HG03469 (cell line): Measurements from ENCODE around the gene MICAL1.
"Not testable (repeated sequence)": the region's sequence is repeated elsewhere in the genome, so short reads cannot be mapped to it uniquely, and the experiment has no call there.

Experiments used
- ATAC-seq: cut with Tn5 transposase; IDR thresholded peaks from one replicate; pipeline ENCODE4 v1.9.1; 2021; ENCODE audit warnings: mild to moderate bottlenecking, moderate library complexity, moderate number of reproducible peaks; ENCODE audit not compliant: unreplicated experiment

Gene MICAL1

DNA sequence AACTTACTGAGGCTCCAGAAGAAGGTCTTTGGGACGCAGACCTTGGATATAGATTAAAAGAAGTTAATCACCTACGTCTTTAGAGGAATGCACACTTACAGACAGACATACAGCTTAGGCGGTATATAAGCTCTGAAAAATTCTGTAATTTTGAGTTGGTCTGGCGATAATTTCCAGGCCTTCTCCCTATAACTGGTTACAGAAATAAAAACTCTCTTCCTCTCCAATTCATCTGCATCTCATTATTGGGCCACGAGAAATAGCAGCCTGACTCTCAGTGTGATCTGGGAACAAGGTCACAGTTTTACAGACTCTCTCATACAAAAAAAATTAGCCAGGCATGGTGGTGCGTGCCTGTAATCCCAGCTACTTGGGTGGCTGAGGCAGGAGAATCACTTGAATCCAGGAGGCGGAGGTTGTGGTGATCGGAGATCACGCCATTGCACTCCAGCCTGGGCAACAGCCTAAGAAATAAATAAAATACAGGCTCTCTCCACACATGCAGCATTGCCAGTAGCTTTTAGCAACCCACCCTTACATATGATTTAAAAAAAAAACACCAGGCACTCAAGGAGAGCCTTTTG is 22.7 kb upstream of the MICAL1 start:
- no peak for ATAC-seq

DNA sequence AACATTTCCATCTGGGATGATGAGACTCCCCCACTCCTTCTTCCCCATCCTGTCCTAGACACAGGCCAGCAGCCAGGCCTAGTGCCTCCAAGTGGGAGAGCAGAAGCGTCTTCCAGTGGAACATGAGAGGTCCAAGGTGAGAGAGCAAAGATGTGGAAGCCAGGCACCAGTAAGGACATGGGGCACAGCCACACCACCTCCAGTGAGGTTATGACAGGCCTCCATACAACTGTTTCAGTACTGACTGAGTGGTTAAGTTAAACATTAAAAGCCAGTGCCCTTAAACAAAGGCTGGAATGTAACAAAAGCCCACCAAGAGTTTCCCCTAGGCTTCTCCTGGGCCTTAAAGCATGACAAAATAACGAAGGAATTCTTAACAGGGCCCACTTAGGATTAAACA is 22.2 kb upstream of the MICAL1 start:
- ATAC-seq, result no peak

DNA sequence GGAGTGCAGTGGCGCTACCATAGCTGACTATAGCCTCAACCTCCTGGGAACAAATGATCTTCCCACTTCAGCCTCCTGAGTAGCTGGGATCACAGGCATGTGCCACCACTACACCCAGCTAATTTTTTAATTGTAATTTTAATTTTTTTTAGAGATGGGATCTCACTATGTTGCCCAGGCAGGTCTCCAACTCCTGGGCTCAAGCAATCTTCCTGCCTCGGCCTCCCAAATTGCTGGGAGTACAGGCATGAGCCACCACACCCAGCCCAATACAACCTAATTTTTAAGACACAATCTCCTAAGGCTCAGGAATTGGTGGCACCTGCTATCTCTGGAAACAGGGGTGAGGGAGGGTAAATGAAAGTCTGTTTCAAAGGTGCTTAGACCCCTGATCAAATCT is 21.6 kb upstream of the MICAL1 start:
- ATAC-seq, result no peak

DNA sequence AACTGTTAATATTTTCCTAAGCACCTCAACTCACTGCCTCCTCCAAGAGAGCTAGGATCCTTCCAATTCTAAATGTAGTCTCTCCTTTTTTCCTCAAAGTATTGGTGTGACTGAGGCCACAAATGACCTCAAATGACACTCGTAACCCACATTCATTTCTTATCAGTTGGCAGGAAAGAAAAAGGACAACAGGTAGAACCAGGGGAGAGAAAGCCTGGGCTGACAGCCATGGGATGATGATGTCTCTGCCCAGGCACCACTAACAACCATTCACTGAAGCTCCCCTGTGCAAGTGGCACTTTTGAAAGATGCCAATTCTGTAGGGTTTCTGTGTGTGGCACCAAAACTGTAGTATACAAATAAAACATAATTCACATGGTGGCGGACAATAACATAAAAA is 20.1 kb upstream of the MICAL1 start:
- no peak for ATAC-seq

DNA sequence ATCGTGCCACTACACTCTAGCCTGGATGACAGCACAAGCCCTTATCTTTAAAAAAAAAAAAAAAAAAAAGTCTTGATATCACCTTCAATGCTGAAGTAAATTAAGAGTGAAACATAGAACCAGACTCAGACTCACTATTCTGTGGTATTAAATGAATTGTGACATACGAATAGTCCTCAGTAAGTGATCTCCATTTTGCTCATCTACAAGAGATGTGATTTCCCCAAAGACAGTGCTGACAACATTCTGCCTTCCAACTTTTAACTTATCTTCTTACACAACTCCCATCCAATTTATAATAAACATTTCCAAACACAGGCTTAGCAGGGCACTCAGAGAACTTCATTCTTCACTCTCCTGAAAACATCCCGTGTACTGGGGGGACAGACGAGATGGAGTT is 19.4 kb upstream of the MICAL1 start:
- no peak for ATAC-seq

DNA sequence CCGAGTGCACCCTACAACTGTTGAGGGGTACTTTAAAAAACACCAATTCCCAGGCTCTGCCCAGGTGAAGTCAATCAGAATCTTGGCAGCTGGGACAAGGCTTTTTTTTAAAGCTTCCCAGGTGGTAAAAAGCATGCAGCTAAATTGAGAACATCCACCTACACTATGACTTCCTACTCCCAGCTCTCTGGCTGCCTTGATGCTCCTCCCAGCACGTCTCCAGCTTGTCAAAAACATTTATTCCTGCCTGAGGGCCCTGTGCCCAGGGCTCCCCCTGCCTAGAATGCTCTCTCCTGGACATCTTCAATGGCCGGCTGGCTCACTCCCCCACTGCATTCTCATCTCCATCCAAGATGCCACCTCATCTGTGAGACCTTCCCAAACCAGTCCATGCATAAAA is 17.5 kb upstream of the MICAL1 start:
- ATAC-seq, result no peak

DNA sequence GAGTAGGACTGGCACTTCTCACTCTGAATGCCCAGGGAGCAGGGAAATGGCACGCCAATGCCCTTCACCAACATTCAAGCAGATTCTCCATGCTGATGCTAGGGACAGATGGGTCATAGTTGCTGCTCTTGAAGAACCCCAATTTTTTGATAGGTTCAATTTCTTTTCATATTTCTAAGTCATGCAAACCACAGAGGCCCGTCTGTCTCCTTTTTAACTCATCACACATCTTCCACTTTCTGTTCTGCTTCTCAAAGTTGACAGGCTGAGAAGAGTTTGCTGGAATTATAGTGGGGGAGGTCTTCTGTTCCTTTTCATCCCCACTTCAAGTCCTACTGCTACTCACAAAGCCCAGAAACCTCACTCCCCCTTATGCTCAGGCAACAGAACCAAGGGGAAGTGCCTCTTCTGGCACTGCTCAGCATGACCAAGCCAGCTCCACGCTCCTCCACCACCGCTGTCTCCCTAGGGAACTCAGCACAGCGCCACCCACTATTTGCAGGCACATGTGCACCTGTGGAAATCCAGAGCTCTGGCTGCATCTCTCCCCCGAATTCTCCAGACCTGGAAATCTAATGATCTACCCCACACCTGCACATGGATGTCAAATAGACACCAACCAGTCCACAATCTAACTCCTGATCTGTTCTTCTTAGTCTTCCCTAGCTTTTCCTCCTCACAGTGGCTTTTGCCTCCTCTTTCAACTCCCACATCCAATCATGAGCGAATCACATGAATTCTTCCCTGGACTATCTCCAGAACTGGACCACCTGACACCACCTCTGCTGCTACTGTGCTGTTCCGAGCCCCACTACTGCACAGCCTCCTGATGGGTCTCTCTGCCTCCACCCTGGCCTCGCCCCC is 16.8 kb upstream of the MICAL1 start:
- no peak for ATAC-seq

DNA sequence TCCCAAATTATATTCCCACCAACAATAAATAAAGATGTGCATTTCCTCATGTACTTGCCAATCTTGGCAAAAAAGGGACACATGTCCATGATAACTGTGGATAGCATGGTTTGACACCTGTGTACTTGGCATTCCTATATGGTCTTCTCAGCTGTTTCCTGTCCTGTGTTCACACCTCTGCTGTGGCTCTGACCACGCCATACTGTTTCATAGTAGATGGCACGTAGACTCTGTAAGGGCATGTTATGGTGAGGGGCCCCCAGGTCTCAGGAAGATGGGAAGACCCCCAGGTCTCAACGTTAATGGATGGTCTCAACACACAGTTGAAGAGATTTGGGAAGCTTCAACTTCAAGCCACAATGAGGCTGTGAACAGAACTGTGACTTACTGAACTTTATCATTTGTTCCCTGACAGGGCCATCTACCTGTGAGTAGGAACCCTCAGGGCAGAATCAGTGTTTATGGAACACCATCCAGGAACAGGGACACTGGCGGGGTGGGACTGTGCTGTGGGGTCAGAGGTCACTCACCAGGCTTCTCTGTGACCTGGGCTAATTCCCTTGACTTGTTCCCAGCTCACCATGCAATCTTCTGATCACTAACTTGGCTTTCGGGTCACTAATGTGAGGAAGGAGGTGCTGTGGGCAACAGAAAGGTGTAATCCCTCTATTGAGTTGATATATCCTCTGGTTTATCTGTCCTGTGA is 15.7 kb upstream of the MICAL1 start:
- no peak for ATAC-seq

DNA sequence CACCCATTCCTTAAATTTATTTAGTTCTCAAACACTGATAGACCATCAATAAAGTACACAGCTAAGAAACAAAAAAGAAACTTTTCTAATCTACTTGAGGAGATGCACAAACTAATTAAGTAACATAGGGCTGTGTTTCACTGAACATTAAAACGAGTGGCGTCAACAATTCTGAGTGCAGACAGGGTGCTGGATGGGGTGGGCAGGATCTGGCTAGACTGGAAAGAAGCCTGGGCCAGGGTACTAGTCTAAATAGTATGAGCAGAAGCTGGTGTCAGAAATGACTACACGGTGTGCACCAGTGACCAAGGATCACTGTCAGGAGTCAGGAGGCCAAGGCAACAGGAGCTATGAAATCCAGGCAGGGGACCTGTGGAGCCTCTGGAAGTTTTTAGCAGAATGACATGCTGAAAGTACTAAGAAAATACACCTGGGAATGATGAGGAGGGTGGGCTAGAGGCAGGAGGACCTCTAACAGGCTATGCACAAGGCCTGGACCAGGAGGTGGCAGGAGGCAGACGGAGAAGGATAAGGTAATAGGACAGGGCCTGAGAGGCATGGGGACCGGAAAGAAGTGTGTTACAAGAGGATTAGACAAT is 14.1 kb upstream of the MICAL1 start:
- ATAC-seq, result no peak

DNA sequence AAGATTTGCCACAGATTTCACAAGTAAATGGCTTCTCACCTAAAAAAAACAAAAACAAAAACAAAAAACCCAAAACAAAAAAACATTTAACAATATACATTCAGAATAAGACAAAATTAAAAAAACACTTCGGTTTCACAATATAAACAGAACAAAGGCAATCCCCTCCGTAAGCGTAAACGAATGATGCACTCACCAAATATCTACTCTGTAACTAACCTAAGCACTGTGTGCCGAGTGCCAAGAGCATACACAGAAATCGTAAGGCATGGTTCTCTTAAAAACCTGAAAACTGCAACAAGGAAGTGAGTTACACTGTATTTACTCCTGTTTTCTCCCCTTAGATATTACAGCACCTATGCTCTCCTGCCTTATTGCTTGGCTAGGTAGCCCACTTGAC is 12.1 kb upstream of the MICAL1 start:
- no peak for ATAC-seq

DNA sequence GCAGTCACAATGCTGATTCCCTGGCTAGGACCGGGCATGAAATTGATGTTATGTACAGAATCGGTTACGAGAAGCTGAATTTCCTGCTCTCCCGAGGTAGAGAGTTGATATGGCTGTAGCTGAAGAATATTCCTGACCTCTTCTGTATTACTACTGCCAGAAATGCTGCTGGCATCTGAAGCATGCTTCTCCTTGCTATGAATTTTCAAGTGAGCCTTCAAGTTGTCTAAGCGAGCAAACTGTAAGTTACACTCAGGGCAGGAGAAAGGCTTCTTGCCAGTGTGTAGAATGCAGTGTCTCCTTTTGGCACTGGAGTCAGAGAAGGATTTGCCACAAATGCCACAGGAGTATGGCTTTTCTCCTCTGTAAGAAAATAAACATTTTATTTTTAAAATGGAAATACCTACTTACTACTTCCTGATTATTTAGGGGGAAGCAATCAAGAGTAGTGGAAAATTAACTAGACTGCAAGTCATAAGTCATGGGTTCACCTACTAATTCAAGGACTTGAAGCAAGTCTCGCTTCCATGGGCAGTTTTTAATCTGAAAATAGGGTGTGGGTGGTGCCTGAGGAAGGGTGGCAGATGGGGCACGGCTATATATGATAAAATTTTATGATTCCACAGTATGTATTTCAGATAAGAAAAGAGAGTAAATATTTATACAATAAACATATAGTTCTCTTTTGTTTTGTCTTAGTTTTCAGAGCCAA is 10.8 kb upstream of the MICAL1 start:
- ATAC-seq, result no peak

DNA sequence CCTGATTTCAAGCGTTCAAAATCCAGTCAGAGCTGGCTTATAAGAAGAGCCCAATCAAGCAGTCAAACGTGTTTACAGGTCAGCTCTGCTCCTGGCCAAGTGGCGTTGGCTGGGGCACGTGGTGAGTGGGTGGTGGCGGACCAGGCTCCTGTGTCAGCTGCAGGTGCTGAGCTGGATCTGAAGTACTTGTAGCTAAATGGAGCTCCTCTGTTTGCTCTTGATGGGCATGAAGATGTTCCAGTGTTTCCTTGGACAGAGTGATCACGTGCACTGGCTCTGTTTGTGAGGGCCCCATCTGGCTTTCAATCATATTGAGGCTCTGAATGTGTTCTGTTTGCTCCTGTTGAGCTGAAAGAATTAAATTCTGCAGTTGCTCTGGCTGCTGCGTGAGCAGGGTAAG is 10.2 kb upstream of the MICAL1 start:
- ATAC-seq, result no peak

DNA sequence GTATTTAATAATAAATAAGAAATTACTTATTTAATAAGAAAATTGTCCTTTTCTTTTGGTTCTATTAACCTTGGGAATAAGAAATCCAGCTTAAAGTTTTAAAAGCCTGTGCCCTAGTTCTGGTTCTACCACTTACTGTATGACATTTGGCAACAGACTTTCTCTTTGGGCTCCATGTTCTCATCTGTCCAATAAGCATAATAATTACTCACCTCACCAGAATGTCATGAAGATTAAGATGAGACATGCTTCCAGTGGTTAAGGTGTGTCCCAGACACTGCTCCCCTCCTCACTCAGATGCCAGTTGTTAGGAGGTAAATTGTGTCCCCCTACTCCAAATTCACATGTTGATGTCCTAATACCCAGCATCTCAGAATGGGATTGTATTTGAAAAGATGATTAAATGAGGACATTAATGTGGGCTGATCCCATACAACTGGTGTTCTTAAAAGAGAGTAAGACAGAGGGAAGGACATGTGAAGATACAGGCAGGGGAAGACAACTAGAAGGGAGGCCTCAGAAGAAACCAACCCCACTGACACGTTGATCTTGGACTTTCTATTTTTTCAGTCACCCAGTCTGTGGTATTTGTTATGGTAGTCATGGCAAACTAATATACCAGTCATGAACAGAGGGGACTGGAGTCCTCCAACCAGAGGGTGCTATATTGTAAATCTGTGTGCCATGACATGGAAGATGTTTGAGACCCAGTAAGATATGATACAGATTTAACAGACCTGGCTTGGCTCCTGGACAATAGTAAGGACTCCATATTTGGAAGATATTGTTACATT is 6.4 kb upstream of the MICAL1 start:
- ATAC-seq, result no peak

DNA sequence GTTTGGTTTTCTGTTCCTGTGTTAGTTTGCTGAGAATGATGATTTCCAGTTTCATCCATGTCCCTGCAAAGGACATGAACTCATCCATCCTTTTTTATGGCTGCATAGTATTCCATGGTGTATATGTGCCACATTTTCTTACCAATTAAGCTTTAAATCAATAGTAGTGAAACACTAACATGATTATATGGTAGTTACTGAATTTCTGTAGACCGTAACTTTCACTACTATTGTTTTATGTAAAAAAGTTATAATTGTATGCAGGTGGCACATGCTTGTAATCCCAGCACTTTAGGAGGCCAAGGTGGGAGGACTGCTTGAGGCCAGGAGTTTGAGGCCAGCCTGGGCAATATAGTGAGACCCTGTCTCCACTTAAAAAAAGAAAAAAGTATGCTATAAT is 5.6 kb upstream of the MICAL1 start:
- ATAC-seq, result not testable (repeated sequence)

DNA sequence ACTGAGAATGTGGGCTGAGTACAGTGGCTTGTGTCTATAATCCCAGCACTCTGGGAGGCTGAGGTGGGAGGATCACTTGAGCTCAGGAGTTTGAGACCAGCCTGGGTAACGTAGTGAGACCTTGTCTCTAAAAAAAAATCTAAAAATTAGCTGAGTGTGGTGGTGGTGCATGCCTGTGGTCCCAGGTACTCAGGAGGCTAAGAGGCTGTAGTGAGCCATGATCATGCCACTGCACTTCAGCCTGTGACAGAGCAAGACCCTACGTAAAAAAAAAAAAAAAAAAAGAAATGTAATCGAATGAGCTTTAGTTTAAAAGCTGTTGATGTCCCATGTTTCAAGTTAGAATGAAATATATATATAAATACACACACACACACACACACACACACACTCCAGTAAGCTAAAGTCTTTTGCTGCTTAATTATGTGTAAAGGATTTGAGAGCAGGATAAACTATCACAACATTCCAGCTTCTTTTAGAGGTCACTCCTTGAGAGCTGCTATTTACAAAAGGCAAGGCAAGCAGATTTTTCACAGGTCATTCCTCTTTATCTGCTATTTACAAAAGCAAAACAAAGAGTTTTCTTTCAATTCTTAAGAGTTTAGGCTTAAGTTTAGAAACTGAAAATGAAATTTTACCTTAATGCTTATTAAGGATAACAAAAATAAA is 4.7 kb upstream of the MICAL1 start:
- no peak for ATAC-seq

DNA sequence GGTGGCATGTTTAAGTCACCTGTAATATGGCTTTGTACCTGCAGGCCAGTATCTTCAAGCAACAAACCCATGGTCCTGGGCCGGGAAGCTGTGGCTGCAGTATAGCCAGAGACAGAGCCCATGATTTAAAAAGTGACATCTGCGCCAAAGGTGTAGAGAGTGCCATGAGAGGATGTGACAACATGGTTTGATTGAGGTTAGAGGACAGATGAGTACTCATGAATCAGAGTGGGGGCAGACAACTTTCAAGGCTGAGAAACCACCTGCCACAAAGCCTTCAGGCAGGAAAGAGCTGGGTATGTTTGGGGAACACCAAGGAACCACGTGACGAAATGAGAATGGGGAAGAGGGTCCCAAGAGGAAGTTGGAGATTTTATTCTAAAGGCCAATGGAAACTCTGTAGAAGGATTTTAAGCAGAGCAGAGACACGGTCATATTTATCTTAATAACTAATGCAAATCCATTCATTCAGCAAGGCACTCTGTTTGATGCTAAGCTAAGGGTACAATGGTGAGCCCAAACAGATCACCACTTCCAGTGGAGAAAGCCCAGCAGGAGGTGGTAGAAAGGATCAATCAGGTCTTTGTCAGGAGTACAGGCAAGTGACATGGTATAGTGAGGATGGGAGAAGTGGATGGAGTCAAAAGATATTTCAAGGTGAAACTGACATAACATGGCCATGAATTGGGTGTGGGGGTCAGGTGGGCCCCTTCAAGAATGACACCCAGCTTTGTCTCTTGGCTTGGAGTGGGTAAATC is 3.4 kb upstream of the MICAL1 start:
- ATAC-seq, result no peak

DNA sequence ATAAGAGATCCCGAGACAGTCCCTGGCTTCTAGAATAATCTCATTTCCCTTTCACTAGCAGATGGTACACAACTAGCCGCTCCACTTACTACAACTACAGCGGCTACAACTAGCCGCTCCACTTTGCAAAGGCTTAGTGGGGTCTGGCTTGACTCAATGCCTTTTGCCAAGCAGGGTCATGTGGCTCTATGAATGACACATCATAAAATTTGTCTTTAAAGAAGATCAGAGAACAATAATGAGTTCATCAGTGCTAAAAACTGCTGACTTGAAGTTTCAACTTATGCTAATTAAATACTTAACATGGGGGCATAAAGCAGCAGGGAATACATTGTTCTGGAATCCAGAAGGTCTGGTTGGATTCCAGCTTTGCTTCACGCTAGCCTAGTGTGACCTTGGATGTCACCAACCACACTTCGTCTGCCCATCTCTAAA is 2.0 kb upstream of the MICAL1 start:
- no peak for ATAC-seq

DNA sequence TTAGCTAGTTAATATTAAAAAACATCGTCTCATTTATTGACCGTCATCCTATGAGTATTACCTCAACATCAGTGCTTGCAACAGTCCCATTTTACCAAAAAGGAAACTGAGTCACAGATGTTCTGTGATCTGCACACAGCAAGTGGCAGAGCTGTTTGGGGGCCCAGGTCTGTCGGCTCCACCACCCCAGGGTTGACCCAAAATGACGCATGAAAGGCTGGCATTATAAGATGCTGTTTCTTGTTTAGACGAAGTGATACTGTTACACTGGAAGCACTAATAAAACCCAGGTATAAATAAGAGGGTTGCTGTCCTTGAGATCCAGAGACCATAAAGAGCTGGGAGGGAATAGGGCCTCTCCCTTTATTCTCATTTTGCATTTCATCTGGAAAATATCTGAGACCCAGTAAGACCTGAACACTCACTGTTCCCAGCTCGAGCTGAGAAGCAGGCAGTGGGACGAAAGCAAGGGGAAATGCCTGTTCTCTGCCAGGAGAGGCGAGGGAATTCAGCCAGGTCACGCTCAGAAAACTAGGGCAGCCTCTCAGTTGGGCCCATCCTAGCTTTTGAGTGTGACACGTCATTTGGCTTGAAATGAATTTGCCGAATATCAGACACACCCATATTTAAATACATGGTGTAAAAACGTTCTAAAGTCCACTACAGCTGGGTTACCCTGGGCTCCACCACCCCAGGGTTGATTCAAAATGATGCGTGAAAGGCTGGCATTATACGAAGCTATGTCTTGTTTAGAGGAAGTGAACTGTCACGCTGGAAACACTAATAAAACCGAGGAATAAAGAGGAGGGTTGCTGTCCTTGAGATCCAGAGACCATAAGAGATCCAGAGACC is 1.4 kb upstream of the MICAL1 start:
- no peak for ATAC-seq
